Kidney capillary endothelial cell (primary cell): ENCODE results near the gene CLDND2.

ENCODE experiments used
- DNase-seq: peaks from one replicate; pipeline ENCODE4 v3.0.0-alpha.2; 2018; ENCODE audit warnings: low spot score

The CLDND2 gene

DNA sequence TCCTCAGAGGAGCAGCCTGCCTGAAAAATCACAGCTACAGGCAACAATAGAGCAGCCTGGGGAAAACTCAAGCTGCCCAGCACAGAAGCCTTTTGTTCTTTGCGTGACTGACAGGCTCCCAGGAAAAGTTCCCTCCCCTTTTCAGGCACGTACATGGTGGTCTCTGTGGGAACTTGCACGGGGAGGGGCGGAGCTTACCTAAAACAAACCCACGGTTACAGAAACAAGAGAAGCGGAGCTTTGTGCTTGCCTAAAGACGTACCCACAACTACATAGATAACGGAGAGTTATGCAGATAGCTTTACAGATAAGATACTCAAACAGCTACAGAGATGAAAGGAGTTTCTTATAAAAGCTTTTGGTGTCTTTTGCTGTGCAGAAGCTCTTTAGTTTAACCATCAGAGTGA is 14.1 kb downstream of the CLDND2 start:
- no peak for DNase-seq

DNA sequence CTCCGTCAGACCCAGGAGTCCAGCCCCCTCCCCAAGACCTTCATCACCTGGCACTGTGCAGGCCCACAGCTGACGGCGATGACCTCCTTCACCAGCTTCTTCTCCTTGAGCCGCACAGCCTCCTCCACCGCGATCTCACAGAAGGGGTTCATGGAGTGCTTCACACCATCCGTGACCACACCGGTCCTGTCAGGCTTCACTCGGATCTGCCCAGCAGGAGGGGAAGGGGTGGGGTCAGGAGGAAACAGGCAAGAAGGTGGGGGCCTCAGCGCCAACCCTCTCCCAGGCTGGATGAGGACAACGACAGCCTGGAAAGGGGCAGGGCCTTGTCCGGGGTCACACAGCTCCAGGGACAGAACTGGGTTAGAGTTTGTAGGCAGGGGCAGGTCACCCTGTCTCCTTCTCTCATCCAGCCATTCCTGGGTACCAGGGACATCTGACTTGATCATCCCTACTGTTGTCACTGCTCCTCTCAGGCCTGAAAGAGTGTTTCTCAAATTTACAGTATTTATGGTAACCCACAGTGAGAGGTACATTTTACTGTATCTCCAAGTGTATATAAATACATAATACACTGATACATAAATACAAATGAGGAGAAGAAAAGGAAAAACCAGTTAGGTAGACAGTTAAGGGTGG is 14.6 kb downstream of the CLDND2 start:
- DNase-seq: no peak

- DNase-seq: no peak
These were observed 15.9 kb downstream of the CLDND2 start for GRCh38 chr19:51352783-51353360.

DNA sequence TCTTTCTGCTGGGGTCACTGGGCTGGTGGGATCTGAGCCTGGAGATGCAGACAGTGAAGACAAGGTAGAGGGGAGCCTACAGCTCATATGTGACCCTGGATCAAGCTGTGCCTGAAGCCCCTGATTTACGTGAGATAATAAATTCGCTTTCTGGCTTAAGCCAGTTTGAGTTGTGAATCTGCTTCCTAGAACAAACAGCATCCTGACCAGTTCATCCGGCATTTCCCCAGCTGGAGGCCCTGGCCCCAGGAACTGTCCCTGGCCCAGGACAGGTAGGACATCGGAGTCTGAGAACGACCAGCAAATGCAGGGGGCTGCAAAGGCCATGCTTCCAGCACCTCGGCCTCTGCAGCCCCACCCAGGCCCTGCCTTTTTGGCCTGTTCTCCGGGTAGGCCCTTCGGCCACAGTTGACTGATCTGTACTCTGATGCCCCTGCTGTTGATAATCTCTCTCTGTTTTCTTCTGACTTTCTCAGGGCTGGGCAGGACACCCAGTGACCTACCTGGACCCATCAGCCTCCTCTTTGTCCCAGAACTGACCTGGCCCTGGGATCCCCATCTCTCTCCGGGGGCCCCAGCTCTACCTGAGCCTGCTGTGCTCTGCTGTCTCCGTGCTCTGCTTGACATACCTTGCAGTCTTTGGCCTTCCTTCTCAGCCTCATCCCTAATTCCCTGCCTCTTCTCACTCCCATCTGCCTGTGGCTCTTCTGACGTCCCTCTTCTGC is 17.4 kb downstream of the CLDND2 start:
- no peak for DNase-seq

GRCh38 chr19:51347209-51347928 is 21.4 kb downstream of the CLDND2 start:
- DNase-seq: no peak

GRCh38 chr19:51346742-51347141 is 22.1 kb downstream of the CLDND2 start:
- DNase-seq: no peak

DNA sequence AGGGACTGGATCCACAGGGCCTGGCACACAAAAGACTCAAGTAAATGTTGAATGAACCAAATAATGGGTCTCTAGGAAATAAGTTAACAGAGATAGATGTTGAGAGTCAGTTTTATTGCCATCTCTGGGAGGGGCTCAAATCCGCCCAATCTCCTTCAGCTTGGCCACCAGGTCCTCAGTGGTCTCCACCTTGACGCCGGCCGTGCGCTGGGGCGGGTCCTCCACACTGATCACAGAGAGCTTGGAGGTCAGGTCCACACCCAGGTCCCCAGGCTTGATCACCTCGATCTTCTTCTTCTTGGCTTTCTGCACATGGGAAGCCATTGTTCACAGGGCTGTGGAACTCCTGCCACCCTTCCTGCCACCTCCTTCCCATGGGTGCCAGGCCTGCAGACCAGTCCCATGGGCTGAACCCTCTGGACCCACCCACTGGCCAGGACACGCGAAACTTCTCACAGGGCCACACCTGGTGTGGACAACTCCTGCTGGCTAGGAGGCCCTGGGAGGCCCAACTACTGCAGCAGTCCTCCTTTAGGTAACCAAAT is 23.7 kb downstream of the CLDND2 start:
- no peak for DNase-seq

DNA sequence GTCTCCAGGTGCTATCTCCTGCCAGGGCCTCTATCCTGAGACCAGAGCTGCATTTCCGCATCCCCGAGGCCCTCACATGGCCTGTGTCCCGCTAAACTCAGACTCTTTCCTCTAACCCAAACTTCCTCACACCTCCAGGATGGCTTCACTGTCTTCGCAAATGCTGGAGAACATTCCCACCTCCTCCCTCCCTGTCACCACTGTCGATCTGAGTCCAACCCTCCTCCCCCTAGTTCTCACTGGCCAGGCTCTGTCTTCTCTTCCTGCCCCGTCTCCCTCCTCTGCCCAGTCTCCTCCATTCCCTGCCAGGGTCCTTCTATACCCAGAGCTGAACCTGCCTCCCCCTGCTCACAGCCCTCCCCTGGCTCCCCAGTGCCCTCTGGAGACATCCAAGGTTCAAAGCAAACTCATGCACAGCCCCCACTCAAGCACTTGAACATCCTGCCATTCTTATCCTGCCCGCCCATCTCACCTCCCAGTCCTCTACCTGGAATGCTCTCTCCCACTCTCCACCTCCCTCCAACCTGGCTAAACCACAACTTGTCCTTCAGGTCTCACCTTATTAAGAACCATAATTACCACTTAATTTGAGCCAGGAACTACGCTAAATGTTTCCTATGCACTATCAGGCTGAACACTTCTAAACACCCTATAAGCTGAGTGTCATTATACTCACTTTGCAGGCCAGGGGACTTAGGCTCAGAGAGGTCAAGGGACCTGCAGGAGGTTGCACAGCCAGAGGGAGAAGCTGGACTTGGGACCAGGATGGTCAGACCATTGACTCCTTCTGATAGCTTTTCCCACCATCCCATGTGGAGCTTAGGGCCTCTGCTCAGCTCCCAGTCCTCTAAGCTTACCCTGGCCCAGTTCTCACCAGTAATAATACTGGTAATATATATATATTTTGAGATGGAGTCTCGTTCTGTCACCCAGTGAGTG is 25.9 kb downstream of the CLDND2 start:
- DNase-seq: no peak

DNA sequence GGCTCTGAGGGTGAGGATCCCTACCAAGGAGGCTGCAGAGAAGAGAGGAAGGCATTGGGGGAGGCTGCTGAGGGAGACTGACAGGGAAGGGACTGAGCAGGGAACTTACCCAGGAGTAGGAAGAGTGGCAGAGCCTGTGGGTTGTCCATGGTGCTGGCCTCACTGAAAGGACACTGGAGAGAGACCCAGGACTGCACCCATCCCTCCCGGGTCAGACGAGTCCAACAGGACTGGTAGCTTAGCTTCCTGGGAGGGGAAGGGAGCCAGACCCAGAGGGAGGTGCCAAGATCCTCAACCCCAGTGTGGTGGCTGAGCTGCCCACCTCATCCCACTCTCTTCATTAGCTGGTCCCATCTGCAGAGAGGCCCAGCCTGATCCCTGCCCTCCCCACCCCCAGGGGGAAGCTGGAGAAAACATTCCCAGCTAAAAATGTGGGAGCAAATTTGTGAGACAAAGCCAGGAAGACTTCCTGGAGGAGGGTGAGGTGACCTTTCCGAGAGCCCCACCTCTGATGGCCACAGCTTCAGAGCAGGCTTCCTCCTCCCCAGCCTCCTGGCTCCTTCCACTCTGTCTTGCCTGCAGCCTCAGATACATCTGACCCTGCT is 26.7 kb downstream of the CLDND2 start, which contains the start of gene VSIG10L:
VSIG10L (minus strand) TSS at position 164 of the 605 bp plus-strand sequence; CDS start at position 149, 15 bp downstream.
- DNase-seq: no peak

GRCh38 chr19:51341066-51341465 is 27.7 kb downstream of the CLDND2 start:
- no peak for DNase-seq

DNA sequence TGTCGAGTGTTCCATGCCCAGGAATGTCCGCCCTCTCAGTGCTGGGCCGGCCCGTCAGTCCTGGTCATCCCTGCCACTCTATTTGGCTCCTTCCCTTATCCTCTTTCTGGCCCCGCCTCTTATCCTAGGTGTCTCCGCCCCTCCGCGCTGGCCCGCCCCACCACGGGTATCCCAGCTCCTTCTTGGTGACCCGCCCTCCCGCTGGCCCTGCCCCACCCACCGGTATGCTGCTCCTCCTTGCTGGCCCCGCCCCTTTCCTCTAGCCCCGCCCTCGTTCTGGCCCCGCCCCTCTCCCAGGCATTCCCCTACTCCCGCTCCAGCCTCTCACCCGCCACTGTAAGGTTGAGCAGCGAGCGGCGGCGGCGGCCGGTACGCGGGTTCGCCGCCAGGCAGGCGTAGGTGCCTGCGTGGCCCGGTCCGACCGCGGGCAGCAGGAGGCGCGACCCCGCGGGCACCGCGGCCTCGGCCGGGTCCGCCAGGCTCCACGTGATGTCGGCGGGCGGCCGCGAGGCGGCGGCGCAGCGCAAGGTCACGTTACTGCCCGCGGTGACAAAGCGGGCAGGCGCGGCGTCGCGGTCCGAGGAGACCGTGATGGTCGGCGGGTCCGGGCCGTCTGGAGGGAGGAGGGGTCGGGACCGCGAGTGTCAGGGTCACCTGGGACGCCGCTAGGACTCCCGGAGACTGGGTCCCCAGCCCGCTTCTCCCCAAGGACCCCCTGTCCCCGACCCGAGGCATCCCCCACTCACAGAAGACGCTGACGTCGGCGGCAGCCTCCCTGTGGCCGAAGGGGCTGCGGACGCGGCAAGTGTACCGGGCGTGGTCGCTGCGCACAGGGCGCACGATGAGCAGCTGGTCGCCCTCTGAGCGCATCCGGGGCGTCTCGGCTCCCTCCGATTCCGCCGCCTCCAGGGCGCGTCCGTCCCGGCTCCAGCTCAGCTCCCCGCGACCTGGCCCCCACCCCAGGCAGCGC is 28.8 kb downstream of the CLDND2 start:
- peak; percentile 91 for DNase-seq

DNA sequence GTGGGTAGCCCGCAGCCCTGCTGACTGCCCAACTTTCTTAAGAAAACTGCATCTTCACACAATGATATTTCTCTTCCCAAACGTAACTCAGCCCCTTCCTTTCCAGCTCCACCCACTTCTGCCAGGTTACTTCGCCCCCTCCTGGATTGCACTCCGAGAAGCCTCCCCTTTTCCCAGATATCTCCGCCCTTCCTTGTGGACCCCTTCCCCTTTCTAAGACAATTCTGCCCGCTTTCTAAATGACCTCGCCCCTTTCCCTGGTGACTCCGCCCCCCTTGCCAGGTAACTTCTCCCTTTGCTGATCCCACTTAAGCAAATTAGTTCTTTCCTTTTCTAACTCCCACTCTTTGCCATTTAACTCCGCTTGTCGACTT is 29.5 kb downstream of the CLDND2 start:
- DNase-seq: no peak

- peak; percentile 62 for DNase-seq
These were observed 30.1 kb downstream of the CLDND2 start for GRCh38 chr19:51338563-51339312.

- no peak for DNase-seq
These were observed 30.8 kb downstream of the CLDND2 start for GRCh38 chr19:51337861-51338562.

DNA sequence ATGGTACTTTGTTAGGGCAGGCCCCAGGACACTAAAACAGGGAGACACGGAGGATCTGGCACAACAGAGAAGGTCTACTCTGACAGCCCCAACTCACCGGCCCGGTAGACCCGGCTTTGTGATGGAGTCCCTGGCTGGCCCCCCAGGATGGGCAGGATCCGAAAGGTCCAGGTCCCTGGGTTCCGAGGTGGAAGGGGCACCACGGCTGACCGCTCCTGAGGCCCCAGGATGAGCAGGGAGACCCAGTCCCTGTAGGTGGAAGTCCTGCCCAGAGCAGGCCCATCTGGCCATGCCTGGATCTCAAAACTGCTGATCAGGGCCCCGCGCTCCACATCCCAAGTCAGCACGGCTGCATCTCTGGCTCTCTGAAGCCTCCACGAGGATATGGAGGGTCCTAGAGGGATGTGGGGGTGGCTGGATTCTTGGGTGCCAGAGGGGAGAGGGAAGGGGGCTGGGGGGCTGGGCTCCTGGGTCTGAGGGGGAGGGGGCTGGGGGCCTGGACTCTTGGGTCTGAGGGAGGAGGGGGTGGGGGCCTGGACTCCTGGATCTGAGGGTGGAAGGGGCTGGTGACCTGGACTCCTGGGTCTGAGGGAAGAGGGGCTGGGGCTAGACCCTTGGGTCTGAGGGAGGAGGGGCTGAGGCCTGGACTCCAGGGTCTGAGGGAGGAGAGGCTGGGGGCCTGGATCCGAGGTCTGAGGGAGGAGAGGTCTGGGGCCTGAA is 31.5 kb downstream of the CLDND2 start:
- no peak for DNase-seq

DNA sequence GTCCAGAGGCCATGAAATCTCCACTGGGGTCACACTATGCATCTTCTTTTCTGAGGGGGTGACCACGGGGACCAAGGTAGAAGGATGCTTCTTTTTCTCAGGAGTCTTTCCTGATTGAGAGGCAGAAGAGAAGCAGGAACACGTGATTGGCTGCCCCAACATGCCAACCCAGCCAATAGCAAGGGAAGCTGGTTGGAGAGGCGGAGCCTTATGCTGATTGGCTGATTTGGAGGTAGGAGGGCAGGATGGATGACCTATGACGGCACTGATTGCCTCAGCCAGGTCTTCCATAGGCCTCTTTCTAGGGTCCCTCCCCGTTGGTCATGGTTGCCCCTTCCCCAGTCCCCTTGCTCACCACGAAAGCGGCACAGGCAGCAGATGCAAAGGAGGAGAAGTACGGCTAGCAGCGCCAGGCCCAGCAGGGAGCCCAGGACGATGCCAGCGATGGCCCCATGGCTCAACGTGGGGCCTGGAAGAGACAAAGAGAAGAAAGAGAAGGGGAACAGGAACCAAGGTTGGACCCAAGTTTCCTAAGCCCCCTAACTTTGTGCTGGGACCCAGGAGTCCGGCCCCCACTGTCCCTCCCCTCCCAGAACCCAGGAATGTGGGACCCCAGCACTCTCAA is 34.9 kb downstream of the CLDND2 start:
- no peak for DNase-seq

DNA sequence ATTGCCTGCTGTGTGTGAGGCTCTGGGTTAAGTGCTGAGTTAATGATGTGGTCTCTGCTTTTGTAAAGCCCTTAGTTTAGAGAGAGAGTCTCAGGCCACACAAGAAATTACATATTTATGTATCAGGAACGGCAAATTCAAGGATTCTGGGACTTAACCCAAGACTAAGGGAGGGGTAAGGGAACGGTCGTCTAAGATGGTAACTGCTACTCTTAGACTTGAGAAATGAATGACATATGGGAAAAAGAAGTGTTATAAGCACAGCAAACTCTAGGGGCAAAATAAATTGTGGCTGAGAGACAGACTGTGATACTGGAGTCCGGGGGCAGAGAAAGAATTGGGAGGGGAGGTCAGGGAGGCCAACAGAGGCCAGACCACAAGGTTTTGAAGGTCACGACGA is 37.1 kb downstream of the CLDND2 start:
- no peak for DNase-seq
